Keratinocyte (primary cell): ENCODE data around the gene PAX2.

ENCODE experiments used
- EZH2 ChIP-seq: IDR thresholded peaks from one replicate; pipeline ENCODE4 v1.6.1; 2012; ENCODE audit warnings: inconsistent platforms, mild to moderate bottlenecking, low read length, moderate library complexity
- TF ChIP-seq, protein P1 (sequence below), 3 experiments: IDR thresholded peaks in 1 of 3; conservative IDR thresholded peaks in 1 of 3; optimal IDR thresholded peaks in 1 of 3; 2 replicates in 2 of 3; 3 replicates in 1 of 3; pipeline versions ENCODE3 to v1.5.1; 2011; ENCODE audit warnings: low read length in 3 of 3, mild to moderate bottlenecking in 3 of 3, moderate library complexity in 2 of 3, control low read depth in 1 of 3, inconsistent platforms in 1 of 3; ENCODE audit not compliant: insufficient read depth in 2 of 3; ENCODE audit errors: extremely low read depth in 1 of 3

DNA sequence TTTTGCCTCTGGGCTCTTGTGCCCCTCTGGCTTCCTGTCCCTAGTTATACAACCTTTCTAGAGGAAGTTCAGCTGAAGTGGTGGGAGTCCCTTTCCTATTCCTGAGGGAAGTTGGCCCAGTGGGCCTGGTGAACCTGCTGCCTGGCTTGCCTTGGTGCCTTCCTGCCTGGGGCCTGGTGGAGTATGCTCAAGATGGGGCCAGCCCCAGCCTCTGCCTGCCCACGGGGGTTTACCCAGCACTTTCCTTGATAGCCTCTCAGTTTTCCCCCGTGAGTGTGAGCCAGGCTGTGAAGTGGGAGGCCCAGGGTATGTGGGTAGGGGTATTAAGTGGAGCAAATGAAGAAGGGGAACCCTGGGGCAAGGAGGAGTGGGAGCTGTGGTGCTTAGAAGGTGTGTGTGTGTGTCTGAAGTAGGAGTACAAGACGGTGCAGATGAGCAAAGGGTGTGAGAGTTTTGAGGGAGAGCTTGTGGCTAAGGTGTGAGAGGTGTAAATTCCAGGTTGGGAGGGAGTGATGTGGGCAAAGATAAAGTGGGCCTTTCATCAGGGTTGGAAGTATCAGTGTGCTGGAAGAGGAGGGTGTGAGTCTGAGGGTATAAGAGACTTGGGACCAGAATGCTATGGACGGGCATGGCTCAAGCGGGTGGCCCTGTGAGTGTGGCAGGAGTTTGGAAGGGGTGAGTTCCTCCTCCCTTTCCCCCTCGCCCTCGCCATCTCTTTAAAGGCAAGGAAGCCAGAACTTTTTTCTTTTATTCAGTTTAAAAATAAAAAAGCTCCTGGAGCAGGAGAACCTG, 10.9 kb upstream of the PAX2 start:
- TF ChIP-seq, protein P1, sequence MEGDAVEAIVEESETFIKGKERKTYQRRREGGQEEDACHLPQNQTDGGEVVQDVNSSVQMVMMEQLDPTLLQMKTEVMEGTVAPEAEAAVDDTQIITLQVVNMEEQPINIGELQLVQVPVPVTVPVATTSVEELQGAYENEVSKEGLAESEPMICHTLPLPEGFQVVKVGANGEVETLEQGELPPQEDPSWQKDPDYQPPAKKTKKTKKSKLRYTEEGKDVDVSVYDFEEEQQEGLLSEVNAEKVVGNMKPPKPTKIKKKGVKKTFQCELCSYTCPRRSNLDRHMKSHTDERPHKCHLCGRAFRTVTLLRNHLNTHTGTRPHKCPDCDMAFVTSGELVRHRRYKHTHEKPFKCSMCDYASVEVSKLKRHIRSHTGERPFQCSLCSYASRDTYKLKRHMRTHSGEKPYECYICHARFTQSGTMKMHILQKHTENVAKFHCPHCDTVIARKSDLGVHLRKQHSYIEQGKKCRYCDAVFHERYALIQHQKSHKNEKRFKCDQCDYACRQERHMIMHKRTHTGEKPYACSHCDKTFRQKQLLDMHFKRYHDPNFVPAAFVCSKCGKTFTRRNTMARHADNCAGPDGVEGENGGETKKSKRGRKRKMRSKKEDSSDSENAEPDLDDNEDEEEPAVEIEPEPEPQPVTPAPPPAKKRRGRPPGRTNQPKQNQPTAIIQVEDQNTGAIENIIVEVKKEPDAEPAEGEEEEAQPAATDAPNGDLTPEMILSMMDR (optimal IDR thresholded peaks at IDR 0.05 in 1 of 3, IDR thresholded peaks at IDR 0.05 in 1 of 3, conservative IDR thresholded peaks at IDR 0.05 in 1 of 3; ENCODE audit: extremely low read depth in 1 of 3, insufficient read depth in 2 of 3, low read length in 3 of 3): no peak
- no peak for TF ChIP-seq EZH2
